Mononuclear cell (primary cell): Measurements from ENCODE around the gene APEH. TPM values are rescaled to one million over a fixed set of nuclear protein-coding genes. Genes with fewer than 3 reads are reported as not detected.

Experiments
- H3K27me3 ChIP-seq: 2 replicates; pipeline ENCODE4 v1.6.0; 2011; ENCODE audit warnings: low read length, control low read depth; ENCODE audit not compliant: insufficient read depth
- H3K4me1 ChIP-seq: 2 replicates; pipeline ENCODE4 v1.5.1; 2011; ENCODE audit warnings: mild to moderate bottlenecking, low read length, control low read depth; ENCODE audit not compliant: insufficient read depth
- H3K4me3 ChIP-seq: 2 replicates; pipeline ENCODE4 v1.5.1; 2011; ENCODE audit warnings: mild to moderate bottlenecking, low read length, moderate library complexity
- H3K9me3 ChIP-seq: 2 replicates; pipeline ENCODE4 v1.5.1; 2011; ENCODE audit warnings: low read depth, mild to moderate bottlenecking, control low read depth, low read length
- total RNA-seq: library from RNA; depleted of rRNA; stranded (reverse); fragments of >200 nt; gene quantifications from one replicate; pipeline ENCODE4 v1.2.3, GENCODE V29; 2012

APEH gene
- total RNA-seq, 1 donor = 30.7 TPM

DNA sequence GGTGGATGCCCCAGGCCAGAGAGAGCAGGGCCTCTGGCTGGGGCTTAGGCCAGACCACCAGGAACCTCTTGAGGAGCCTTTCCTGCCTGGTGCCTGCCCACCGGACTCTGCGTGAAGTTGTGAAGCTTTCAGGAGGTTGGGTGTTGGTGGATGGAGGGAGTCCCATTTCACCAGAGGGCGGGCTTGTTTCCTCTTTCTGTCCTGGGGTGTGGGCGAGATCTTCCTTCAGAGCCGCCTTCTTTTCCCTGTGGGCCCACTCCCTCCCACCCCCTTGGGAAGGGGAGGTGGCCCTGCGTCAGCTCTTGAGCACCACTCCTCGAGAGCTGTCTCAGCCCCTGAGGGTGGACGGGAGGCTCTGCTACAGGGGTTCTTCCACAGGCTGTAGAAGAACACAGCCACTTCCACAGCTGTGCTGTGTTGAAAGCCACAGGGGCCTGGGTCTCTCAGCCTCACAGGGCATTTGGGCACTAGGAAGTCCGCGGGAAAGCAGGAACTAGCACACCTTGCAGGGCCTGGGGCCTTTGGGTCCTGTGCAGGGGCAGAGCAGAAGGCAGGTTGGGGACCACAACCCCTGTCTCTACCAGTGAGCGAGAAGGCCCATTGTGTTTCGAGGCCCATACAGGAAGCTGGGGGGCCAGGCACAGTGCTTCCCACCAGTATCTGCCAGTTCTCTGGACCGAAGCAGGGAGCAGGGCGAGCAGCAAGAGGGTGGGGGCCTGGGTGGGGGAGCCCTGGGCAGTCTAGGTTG, 43.2 kb downstream of the APEH start:
- Histone ChIP-seq H3K4me1 (peaks cover 21% of the 10 kb centered on the region), H3K27me3 (no peaks in the 10 kb centered on the region), H3K9me3 (no peaks in the 10 kb centered on the region), H3K4me3 (no peak overlapping the region)

DNA sequence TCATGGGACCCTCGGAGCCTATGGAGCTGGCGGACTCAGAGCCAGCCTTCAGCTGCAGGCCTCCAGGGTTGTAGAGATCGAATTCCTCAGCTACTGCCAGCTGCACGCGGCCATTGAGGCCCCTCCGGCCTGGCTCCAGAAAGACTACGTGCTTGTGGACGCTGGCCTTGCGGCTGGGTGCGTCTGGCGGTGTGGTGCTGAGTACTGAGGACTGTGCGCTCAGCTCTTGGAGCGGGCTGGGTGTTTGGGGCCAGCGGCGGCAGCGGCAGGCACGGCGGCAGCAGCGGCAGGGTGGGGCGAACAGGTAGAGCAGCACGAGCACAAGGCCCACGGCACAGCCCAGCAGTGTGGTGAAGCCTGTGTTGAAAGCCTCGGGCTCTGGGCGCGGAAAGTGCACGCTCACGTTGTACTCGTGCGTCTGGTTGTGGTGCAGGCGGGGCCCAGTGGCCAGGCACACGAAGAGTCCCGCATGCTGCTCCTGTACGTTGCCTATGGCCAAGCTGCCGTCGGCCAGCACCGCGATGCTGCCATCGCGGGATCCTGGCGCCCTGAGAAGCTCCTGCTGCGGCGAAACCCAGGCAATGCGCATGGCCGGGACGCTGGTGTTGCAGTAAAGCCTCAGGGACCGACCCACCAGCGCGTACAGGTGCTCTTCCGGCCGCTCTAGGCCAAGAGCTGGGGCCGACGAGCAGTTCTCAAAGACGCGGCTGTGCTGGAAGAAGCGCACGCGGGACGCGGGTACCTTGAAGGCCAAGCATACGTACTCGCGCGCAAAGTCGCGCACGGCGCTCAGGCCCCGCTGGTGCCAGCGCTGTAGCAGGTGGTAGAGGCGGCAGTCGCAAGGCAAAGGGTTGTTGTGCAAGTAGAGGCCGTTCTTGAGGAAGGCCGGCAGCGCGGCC, 44.1 kb downstream of the APEH start:
- H3K9me3 ChIP-seq = no peaks in the 10 kb centered on the region
- H3K4me3 ChIP-seq = no peak overlapping the region
- no peaks in the 10 kb centered on the region for H3K27me3 ChIP-seq
- H3K4me1 ChIP-seq = peaks cover 21% of the 10 kb centered on the region

DNA sequence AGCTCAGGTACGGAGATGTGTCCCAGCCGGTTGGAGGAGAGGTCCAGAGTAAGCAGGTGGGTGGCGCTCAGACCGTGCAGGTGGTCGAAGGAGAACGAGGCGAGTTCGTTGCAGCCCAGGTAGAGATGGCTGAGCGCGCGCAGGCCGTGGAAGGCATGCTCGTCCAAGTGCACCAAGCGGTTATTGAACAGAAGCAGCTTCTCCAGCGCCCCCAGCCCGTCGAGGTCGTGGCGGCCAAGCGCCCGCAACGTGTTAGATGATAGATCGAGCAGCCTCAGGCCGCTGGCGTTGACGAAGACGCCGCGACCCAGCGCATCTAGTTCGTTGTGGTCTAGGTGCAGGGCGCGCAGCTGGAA, 44.7 kb downstream of the APEH start:
- Histone ChIP-seq H3K4me3 (peak overlapping the region; percentile 49), H3K4me1 (peaks cover 25% of the 10 kb centered on the region), H3K27me3 (no peaks in the 10 kb centered on the region), H3K9me3 (no peaks in the 10 kb centered on the region)

DNA sequence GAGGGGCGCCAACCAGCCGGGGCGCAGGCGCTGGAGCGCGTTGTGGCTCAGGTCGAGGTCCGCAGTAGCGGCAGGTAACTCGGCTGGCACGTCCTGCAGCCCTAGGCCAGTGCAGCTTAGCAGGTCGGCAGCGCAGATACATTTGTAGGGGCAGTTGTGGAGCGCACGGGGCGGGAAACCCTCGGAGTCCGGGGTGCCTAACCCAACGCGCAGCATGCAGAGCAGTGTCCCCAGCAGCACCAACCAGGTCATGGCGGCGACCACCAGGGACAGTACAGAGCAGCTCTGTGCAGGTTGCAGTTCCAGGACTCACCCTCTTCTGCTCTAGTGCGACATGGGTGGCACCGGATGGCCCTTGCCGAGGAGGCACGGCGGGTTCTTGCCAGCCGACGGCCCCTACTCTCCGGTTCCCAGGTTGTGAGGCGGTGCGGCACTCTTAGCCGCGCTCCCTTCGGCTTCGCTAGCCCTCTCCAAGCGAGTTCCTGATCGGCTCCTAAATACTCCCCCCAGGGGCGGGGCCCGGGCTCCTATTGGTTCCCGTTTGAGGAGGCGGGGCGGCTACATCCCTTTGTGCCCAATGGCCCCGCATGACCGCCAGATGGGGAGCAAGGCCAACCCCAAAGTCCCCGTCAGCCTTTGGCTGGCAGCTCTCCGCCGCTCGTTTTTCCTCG, 45.2 kb downstream of the APEH start, which contains the start of gene AMIGO3:
AMIGO3 (minus strand) TSS at position 471 of the 671 bp plus-strand sequence; CDS start at position 252, 219 bp downstream.
- Histone ChIP-seq H3K4me3 (peak within 1 kb of the TSS; percentile 49), H3K9me3 (no peaks in the 10 kb centered on the region), H3K4me1 (peaks cover 27% of the 10 kb centered on the region), H3K27me3 (no peaks in the 10 kb centered on the region)

DNA sequence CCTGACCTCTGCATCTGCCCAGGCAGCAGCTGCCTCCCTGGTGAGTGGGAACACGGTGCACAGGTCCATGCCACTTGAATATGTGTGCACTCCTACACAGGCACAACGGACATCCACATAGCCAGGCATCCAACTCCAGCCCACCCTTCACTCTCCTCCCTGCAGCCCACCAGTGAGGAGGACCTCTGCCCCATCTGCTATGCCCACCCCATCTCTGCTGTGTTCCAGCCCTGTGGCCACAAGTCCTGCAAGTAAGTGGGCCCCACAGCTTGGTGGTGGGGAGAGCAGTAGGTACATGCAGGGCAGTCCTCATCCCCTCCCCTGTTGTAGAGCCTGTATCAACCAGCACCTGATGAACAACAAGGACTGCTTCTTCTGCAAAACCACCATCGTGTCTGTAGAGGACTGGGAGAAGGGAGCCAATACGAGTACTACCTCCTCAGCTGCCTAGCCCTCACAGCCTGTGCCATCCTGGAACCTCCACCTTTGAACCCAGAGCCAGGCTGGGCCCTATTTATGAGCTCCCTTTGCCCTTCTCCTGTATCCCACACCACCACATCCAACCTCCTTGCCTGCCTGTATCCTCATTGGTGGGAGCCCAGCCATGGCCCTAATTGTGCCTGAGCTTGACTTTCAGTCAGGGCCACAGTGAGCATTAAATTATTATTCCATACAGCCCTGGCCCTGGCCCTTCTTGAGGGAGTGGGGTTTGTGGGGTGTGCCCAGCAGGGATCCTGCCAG, 46.9 kb downstream of the APEH start:
- Histone ChIP-seq H3K27me3 (no peaks in the 10 kb centered on the region), H3K4me3 (no peak overlapping the region), H3K4me1 (peaks cover 36% of the 10 kb centered on the region), H3K9me3 (no peaks in the 10 kb centered on the region)

DNA sequence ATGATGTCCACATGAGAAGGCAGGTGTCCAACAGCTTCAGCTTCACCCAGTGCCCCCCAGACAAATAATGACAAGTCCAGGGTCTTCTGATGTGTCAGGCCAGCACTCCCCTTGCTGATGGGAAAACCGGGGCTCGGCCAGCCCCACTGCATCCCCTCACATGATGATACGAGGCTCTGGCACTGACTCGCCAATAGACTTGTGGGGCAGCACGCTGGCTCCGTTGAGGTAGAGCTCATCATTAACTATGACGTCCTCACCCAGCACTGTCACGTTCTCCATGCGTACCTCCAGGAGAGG, 47.4 kb downstream of the APEH start:
- peaks cover 36% of the 10 kb centered on the region for H3K4me1 ChIP-seq

DNA sequence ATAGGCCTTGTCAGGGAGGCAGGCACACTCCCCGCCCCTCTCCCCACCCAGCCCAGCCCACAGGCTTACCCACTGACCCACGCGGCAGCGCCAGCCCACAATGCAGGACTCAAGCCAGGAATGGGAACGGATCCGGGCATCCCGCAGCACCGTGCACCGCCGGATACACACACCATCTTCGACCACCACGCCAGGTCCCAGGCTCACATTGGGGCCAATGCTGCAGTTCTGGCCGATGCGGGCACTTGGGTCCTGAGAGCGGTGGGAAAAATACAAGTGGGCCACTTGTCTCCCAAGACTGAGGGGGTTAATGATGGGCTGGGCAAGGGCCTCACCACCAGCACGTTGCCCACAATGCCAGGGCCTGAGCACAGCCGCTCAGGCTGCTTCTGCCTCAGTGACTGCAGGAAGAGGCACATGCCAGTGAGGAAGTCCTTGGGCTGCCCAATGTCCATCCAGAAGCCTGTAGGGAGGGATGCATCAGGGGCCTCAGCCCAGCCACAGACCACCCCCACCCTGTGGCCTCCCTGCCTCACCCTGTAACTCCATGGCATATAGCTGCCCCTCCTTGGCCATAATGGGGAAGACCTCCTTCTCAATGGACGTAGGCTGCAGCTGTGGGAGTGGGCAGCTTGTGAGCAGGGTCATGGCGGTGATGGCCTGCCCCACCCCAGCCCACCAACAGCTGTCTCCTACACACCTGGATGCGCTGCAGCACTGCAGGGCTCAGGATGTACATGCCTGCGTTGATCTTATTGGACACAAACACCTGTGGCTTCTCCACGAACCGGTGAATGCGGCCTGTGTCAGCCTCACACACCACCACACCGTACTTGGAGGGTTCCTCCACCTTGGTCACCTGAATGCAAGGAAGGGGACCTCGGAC, 48.0 kb downstream of the APEH start:
- Histone ChIP-seq H3K27me3 (no peaks in the 10 kb centered on the region), H3K4me1 (peaks cover 36% of the 10 kb centered on the region), H3K4me3 (no peak overlapping the region), H3K9me3 (no peaks in the 10 kb centered on the region)

More for the DNA sequence above, 47.4 kb downstream of the APEH start:
- Histone ChIP-seq H3K9me3 (no peaks in the 10 kb centered on the region), H3K27me3 (no peaks in the 10 kb centered on the region), H3K4me3 (no peak overlapping the region)

DNA sequence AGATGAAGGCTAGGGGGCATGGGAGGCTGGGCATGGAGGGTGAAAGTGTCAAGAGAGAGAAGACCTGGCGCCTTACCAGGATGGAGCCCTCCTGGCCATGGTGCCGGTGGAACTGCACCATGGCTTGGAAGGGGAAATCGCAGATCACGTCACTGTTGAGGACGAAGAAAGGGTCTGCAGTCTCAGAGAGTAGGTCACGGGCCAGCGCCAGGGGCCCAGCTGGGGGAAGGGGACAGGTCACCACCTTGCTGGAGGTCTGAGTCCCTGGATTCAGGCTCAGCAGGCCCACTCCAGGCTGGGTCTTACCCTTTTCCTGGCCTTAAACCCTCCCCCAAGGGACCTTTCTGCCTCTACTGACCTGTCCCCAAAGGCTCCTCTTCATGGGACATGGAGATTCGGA, 48.7 kb downstream of the APEH start:
- Histone ChIP-seq H3K9me3 (no peaks in the 10 kb centered on the region), H3K4me1 (peaks cover 36% of the 10 kb centered on the region), H3K27me3 (no peaks in the 10 kb centered on the region), H3K4me3 (peak overlapping the region; percentile 91)

DNA sequence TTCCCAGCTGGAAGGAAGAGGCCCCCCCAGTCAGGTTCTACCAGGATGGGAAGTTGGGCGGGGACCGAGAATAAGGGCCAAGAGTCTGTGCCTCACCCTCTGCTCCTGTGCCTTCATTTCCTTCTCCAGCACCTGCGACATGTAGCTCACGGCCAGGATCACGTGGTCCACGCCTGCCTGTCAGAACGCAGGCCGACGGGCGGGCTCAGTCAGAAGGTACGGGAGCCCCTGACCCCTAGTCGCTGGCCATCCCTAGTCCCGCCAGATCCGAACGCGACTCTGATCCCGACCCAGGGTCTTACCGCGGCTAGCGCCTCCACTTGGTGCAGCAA, 49.1 kb downstream of the APEH start:
- peaks cover 35% of the 10 kb centered on the region for H3K4me1 ChIP-seq
- H3K27me3 ChIP-seq = no peaks in the 10 kb centered on the region
- H3K4me3 ChIP-seq = peak overlapping the region; percentile 91

DNA sequence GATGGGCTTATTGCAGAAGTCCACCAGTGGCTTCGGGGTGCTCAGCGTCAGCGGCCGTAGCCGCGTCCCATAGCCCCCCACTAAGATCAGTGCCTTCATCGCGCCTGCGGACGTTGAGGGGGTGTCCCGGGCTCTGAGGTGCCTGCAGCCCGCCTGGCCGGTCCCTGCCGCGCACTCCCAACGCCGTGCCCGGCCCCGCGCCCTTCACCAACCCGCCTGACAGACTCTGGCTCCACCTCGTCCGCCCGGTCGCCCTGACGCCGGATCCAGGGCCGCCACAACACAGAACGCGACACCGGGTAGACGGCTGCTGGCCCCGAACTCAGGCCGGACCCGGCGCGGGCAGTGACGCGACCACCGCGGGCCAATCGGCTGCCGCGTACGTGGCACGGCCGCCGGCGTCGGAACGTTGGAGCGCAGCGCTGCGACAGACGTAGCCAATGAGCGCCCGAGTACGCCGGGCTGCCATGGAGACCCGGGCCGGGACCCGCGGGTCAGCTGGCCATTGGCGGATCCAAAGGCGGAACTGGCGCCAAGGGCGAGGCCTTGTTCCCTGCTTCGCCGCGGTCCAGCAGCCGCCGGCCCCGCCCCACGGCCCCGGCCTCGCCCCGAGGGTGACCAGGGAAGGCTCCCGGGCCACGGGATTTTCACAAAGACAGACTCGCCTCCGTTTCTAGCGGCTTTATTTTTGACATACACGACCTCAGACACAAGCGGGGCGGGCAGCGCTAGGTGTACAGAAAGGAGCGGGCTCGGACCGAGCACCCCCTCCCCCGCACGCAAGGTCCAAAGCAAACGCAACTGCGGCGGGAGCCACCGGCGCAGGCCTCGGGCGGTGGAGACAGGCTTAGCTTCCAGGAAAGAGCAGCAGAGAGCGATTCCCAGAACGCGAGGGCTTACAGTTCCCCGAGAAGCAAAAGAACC, 49.7 kb downstream of the APEH start, which contains the start of gene GMPPB:
GMPPB (minus strand) TSS at position 324 of the 924 bp plus-strand sequence; CDS start at position 99, 225 bp downstream.
- H3K27me3 ChIP-seq = no peaks in the 10 kb centered on the region
- H3K9me3 ChIP-seq = no peaks in the 10 kb centered on the region
- H3K4me3 ChIP-seq = peak within 1 kb of the TSS; percentile 91
- H3K4me1 ChIP-seq = peaks cover 29% of the 10 kb centered on the region

More for the DNA sequence above, 49.1 kb downstream of the APEH start:
- no peaks in the 10 kb centered on the region for H3K9me3 ChIP-seq

DNA sequence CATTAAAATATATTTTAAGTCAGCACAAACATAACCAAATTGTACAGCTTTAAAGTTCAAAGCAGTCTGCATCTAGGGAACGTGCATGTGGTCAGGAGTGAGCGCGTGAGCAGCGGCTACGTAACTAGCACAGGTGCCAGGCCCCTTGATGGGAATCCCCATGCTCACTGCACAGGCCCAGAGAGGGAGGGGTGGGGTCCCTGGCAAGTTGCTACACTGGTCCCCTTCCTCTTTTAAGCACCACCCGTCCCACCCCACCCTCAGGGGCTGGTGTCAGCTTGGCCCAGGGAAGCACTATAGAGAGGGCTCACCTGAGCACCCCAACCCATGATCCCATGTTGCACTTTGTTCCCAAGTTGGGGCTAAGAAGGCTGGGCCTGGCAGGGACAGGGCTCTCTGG, 50.4 kb downstream of the APEH start:
- Histone ChIP-seq H3K9me3 (no peaks in the 10 kb centered on the region), H3K4me3 (peak overlapping the region; percentile 91), H3K27me3 (no peaks in the 10 kb centered on the region), H3K4me1 (peaks cover 25% of the 10 kb centered on the region)

DNA sequence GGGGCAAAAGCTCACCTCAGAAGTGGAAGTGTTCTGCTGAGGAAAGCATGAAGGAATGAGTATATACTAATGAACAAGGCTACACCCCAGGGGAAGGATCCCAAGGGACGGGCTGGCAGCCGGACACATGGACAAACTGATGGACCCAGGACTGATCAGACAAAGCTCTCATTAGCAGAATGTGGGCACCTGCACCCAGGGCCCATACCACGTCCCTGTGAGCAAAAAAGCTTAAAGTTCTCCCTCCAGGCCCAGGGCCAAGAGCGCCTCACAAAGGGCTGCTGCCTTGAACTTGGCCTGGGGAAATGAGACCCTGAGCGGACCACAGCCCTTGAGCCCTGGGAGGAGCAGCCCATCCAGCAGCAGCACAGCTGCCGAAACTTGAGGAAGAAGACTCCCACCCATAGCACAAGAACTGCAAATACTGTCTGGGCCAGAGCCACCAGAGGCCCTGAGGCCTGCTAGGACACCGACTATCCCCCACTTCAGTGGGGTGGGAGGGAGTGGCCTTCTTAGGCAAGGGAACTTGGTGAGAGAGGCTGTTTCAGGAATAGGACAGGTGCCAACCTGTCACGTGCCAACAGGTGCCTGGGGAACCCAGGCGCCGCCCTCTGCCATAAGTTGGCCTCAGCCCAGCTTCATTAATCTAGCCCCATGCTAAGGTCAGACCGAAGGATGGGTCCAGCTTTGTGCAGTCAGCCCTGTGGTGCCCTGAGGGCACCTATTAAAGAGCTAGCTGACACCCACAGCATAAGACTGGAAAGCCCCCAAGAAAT, 51.9 kb downstream of the APEH start:
- H3K4me1 ChIP-seq = peaks cover 25% of the 10 kb centered on the region
- H3K4me3 ChIP-seq = no peak overlapping the region
- H3K9me3 ChIP-seq = no peaks in the 10 kb centered on the region
- no peaks in the 10 kb centered on the region for H3K27me3 ChIP-seq
